NCI-H1105 (cell line): ENCODE data around the gene C22orf23.

ENCODE experiments used
- DNase-seq: peaks from one replicate; lab custom pipeline; 2025; lab: John Stamatoyannopoulos, UW

C22orf23 gene

GRCh38 chr22:37898441-37899181 is 54.8 kb downstream of the C22orf23 start:
- DNase-seq = no peak

GRCh38 chr22:37897807-37898206 is 55.6 kb downstream of the C22orf23 start:
- DNase-seq = no peak

GRCh38 chr22:37896939-37897338 is 56.5 kb downstream of the C22orf23 start:
- no peak for DNase-seq

GRCh38 chr22:37896181-37896592 is 57.2 kb downstream of the C22orf23 start:
- DNase-seq = no peak

- no peak for DNase-seq
Observed at GRCh38 chr22:37894939-37895670, 58.3 kb downstream of the C22orf23 start.

GRCh38 chr22:37893583-37893983 is 59.8 kb downstream of the C22orf23 start:
- DNase-seq = no peak
